Glutamatergic neuron (in vitro differentiated cells): Measurements from ENCODE around the gene TIGD2. TPM values are rescaled to one million over a fixed set of nuclear protein-coding genes. Genes with fewer than 3 reads are reported as not detected.

Experiments
- DNase-seq: peaks from one replicate; pipeline ENCODE4 v3.0.0; 2022
- H3K27ac Mint-ChIP-seq: one replicate; pipeline ENCODE4 v1.8.0; 2020; ENCODE audit warnings: mild to moderate bottlenecking, mixed read lengths, inconsistent platforms; ENCODE audit not compliant: unreplicated experiment
- H3K27me3 Mint-ChIP-seq: one replicate; pipeline ENCODE4 v1.8.0; 2020; ENCODE audit warnings: mild to moderate bottlenecking, moderate library complexity, mixed read lengths, inconsistent platforms; ENCODE audit not compliant: unreplicated experiment
- H3K36me3 Mint-ChIP-seq: one replicate; pipeline ENCODE4 v1.8.0; 2020; ENCODE audit warnings: mild to moderate bottlenecking, mixed read lengths, inconsistent platforms; ENCODE audit not compliant: unreplicated experiment
- H3K4me1 Mint-ChIP-seq: one replicate; pipeline ENCODE4 v1.8.0; 2020; ENCODE audit warnings: mild to moderate bottlenecking, low read depth, mixed read lengths, inconsistent platforms; ENCODE audit not compliant: unreplicated experiment
- H3K4me3 Mint-ChIP-seq: one replicate; pipeline ENCODE4 v1.8.0; 2020; ENCODE audit warnings: mild to moderate bottlenecking, mixed read lengths, inconsistent platforms; ENCODE audit not compliant: unreplicated experiment
- H3K9me3 Mint-ChIP-seq: one replicate; pipeline ENCODE4 v1.8.0; 2020; ENCODE audit warnings: mild to moderate bottlenecking, moderate library complexity, mixed read lengths, inconsistent platforms; ENCODE audit not compliant: unreplicated experiment
- total RNA-seq: library from RNA; stranded (reverse); fragmentation: NEBNext Ultra II Directional; extraction: Animal tissue kit (Norgen Biotek cat#: 25700); gene quantifications from one replicate; pipeline ENCODE4 v1.2.1, GENCODE V29; 2021; ENCODE audit not compliant: unreplicated experiment
- TF ChIP-seq, protein P1 (sequence below): fragments of 200-600 bp; sonication (generic); IDR thresholded peaks from one replicate; pipeline ENCODE4 v1.5.0; 2021; ENCODE audit not compliant: partially characterized antibody, unreplicated experiment

TIGD2 gene
- total RNA-seq, 1 donor from 2014 or later, result 18.4 TPM

- peaks cover 20% of the 10 kb centered on the region for H3K9me3 Mint-ChIP-seq
- TF ChIP-seq, protein P1, sequence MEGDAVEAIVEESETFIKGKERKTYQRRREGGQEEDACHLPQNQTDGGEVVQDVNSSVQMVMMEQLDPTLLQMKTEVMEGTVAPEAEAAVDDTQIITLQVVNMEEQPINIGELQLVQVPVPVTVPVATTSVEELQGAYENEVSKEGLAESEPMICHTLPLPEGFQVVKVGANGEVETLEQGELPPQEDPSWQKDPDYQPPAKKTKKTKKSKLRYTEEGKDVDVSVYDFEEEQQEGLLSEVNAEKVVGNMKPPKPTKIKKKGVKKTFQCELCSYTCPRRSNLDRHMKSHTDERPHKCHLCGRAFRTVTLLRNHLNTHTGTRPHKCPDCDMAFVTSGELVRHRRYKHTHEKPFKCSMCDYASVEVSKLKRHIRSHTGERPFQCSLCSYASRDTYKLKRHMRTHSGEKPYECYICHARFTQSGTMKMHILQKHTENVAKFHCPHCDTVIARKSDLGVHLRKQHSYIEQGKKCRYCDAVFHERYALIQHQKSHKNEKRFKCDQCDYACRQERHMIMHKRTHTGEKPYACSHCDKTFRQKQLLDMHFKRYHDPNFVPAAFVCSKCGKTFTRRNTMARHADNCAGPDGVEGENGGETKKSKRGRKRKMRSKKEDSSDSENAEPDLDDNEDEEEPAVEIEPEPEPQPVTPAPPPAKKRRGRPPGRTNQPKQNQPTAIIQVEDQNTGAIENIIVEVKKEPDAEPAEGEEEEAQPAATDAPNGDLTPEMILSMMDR, result no peak
- peaks cover 35% of the 10 kb centered on the region for H3K4me1 Mint-ChIP-seq
- peak overlapping the region; percentile 96 for H3K4me3 Mint-ChIP-seq
- peak; percentile 38 for DNase-seq
- H3K27ac Mint-ChIP-seq, result peak overlapping the region; percentile 97
- H3K36me3 Mint-ChIP-seq, result peaks cover 13% of the 10 kb centered on the region
- H3K27me3 Mint-ChIP-seq, result peaks cover 11% of the 10 kb centered on the region
These were observed 1.3 kb upstream of the TIGD2 start for GRCh38 chr4:89109841-89110540.

GRCh38 chr4:89110541-89110985 is 770 bp upstream of the TIGD2 start:
- TF ChIP-seq, protein P1, result no peak
- peaks cover 11% of the 10 kb centered on the region for H3K27me3 Mint-ChIP-seq
- H3K36me3 Mint-ChIP-seq, result peaks cover 13% of the 10 kb centered on the region
- peak overlapping the region; percentile 97 for H3K27ac Mint-ChIP-seq
- H3K4me3 Mint-ChIP-seq, result peak overlapping the region; percentile 96
- DNase-seq, result no peak
- peaks cover 20% of the 10 kb centered on the region for H3K9me3 Mint-ChIP-seq
- H3K4me1 Mint-ChIP-seq, result peaks cover 37% of the 10 kb centered on the region

GRCh38 chr4:89111833-89112563 is 665 bp downstream of the TIGD2 start:
- Mint-ChIP-seq H3K4me1 (peaks cover 37% of the 10 kb centered on the region), H3K27me3 (peaks cover 11% of the 10 kb centered on the region), H3K27ac (peak overlapping the region; percentile 78), H3K9me3 (peaks cover 20% of the 10 kb centered on the region), H3K36me3 (peaks cover 13% of the 10 kb centered on the region), H3K4me3 (peak overlapping the region; percentile 93)
- TF ChIP-seq, protein P1, result no peak
- no peak for DNase-seq

DNA sequence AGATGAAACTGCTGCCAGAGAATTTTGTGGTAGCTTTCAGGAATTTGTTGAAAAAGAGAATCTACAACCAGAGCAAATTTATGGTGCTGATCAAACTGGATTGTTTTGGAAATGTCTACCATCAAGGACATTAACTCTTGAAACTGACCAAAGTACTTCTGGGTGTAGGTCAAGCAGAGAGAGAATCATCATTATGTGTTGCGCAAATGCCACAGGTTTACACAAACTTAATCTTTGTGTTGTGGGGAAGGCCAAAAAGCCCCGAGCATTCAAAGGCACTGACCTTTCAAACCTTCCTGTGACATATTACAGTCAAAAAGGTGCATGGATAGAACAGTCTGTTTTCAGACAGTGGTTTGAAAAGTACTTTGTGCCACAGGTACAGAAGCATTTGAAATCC is 2.1 kb downstream of the TIGD2 start:
- no peak for DNase-seq
- TF ChIP-seq, protein P1, result no peak
- Mint-ChIP-seq H3K9me3 (peaks cover 20% of the 10 kb centered on the region), H3K27me3 (peaks cover 11% of the 10 kb centered on the region), H3K36me3 (peaks cover 5% of the 10 kb centered on the region), H3K4me3 (peak overlapping the region; percentile 93), H3K4me1 (peaks cover 37% of the 10 kb centered on the region), H3K27ac (no peak overlapping the region)

DNA sequence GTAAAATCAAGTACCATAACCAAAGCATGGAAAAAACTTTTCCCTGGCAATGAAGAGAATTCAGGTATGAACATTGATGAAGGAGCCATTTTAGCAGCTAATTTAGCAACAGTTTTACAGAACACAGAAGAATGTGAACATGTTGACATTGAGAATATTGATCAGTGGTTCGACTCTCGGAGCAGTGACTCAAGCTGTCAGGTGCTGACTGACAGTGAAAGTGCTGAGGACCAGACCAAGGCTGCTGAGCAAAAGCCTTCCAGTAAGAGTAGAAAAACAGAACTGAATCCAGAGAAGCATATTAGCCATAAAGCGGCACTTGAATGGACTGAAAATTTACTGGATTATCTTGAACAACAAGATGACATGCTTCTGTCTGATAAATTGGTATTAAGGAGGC is 2.8 kb downstream of the TIGD2 start:
- Mint-ChIP-seq H3K9me3 (peaks cover 20% of the 10 kb centered on the region), H3K27ac (peak overlapping the region; percentile 15), H3K4me1 (peaks cover 37% of the 10 kb centered on the region), H3K36me3 (peaks cover 5% of the 10 kb centered on the region), H3K27me3 (peaks cover 11% of the 10 kb centered on the region), H3K4me3 (peak overlapping the region; percentile 17)
- TF ChIP-seq, protein P1, result no peak
- no peak for DNase-seq
